Measurements from ENCODE around the gene SFT2D1. TPM values are rescaled to one million over a fixed set of nuclear protein-coding genes. Genes with fewer than 3 reads are reported as not detected.
"Not testable (repeated sequence)": the region's sequence is repeated elsewhere in the genome, so short reads cannot be mapped to it uniquely, and the experiment has no call there.

SFT2D1 gene
- total RNA-seq, 1 donor from 2014 or later, result 23.3 TPM

- no peaks in the 10 kb centered on the region for H3K27me3 ChIP-seq
- no peaks in the 10 kb centered on the region for H3K36me3 ChIP-seq
- no peak for DNase-seq (ENCODE audit: extremely low spot score in 2 of 2)
- H3K27ac ChIP-seq, result no peak overlapping the region
- H3K4me1 ChIP-seq, result peaks cover 15% of the 10 kb centered on the region
- no peak overlapping the region for H3K4me3 ChIP-seq
- intact Hi-C loops (cut with DNase I), result loop anchor here (10.0 kb wide), 1 partner anchor 51 kb away; no protein-coding TSS in a partner anchor
- H3K9me3 ChIP-seq, result no peaks in the 10 kb centered on the region
- no peak for TF ChIP-seq CTCF (IDR thresholded peaks at IDR 0.05)
- TF ChIP-seq POLR2AphosphoS5 (IDR thresholded peaks at IDR 0.05; ENCODE audit: insufficient read depth in 1 of 2, low read depth in 1 of 2), result no peak
- TF ChIP-seq POLR2A (IDR thresholded peaks at IDR 0.05), result no peak
Observed at GRCh38 chr6:166386111-166386510, 43.8 kb upstream of the SFT2D1 start.

- not testable (repeated sequence) for H3K27me3 ChIP-seq; DNase-seq (ENCODE audit: extremely low spot score in 2 of 2); H3K36me3 ChIP-seq; H3K9me3 ChIP-seq
- peak overlapping the region; percentile 91 to 95 for H3K4me3 ChIP-seq
- peak in 1 of 2 donors; percentile 17 for TF ChIP-seq POLR2AphosphoS5 (IDR thresholded peaks at IDR 0.05; ENCODE audit: insufficient read depth in 1 of 2, low read depth in 1 of 2)
- H3K4me1 ChIP-seq, result peaks cover 18% of the 10 kb centered on the region
- H3K27ac ChIP-seq, result peak overlapping the region; percentile 89
- intact Hi-C loops (cut with DNase I), result loop anchor here (5.0 to 10.0 kb wide), 2 partner anchors 49 to 243 kb away; partner anchors contain the start of gene RPS6KA2
Observed at GRCh38 chr6:166383802-166384363, 41.5 kb upstream of the SFT2D1 start.

DNA sequence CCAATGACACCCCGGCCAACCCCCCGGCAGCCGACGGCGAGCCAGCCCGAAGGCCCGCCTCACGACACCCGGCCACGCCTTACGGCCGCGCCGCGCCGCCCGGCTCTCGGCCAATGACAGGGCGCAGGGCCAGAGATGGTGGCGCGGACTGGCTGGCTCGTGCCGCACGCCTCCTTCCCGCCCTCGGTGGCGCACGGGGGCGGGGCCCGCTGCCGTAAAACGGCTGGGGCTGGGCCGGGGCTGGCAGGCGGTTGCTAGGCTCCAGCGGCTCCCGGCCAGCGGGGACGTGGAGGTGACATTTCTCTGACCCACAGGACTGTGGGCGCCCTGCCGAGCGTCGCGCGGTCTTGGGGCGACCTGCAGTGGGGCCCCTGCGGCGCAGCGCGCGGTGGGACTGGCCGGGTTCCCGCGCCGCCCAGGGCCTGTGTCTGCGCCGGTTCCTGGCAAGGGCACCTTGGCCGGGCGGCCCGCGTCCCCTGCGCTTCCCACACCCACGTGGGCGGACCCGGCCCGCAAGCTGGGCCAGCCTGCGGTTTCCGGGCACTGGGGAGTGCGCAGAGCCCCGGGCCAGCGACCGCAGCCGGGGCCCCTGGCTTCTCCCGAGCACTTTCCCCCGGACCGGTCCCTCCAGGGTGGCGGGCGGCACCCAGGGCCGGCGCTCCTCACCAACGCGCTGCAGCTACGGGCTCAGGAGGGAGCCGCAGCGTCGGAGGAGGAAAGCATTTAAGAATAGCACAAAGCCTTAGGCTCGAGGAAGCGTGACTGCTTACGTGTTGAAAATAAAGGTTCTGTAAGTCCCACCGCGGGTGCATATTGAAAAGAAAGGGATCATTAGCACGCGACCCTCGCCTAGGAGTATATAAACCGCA lies 40.8 kb upstream of the SFT2D1 start, which contains the start of gene MPC1:
MPC1 (minus strand) TSS at position 8 of the 869 bp plus-strand sequence. CDS start 64 bp downstream, outside the sequence.
- Histone ChIP-seq H3K27ac (peak within 1 kb of the TSS; percentile 89), H3K4me3 (peak within 1 kb of the TSS; percentile 91 to 95), H3K36me3 (no peaks in the 10 kb centered on the region), H3K27me3 (no peaks in the 10 kb centered on the region), H3K9me3 (no peaks in the 10 kb centered on the region), H3K4me1 (peaks cover 18% of the 10 kb centered on the region)
- peak in 1 of 2 donors; percentile 96 for DNase-seq (ENCODE audit: extremely low spot score in 2 of 2)
- no peak for TF ChIP-seq POLR2A (IDR thresholded peaks at IDR 0.05)
- peak in 1 of 2 donors; percentile 67 for TF ChIP-seq POLR2AphosphoS5 (IDR thresholded peaks at IDR 0.05; ENCODE audit: insufficient read depth in 1 of 2, low read depth in 1 of 2)
- intact Hi-C loops (cut with DNase I), result loop anchor here (5.0 to 10.0 kb wide), 2 partner anchors 48 to 244 kb away; partner anchors contain the start of gene RPS6KA2

DNA sequence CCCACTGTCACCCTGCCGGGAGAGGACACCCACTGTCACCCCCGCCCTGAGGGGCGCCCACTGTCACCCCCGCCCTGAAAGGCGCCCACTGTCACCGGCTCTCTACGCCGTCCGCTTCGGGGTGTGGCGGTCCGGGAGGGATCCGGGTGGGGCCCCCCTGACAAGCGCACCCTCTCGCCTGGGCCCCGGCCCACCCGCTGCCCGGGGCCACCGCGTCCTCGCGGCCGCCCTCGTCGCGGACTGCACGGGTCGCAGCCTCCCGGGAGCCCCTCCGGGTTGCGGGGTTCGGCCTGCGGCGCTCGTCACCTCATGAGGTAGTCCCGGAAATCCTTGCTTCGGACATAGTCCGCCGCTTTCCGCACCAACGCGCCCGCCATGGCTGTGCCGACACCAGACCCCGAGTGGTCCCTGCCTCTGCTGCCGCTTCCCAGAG lies 40.2 kb upstream of the SFT2D1 start:
- H3K36me3 ChIP-seq, result no peaks in the 10 kb centered on the region
- H3K27ac ChIP-seq, result peak overlapping the region; percentile 89
- H3K27me3 ChIP-seq, result no peaks in the 10 kb centered on the region
- H3K9me3 ChIP-seq, result no peaks in the 10 kb centered on the region
- TF ChIP-seq CTCF (IDR thresholded peaks at IDR 0.05) (no peak), POLR2A (IDR thresholded peaks at IDR 0.05) (peak in 1 of 2 donors; percentile 38)
- DNase-seq (ENCODE audit: extremely low spot score in 2 of 2), result no peak
- H3K4me1 ChIP-seq, result peaks cover 18% of the 10 kb centered on the region
- intact Hi-C loops (cut with DNase I), result loop anchor here (5.0 to 10.0 kb wide), 2 partner anchors 48 to 245 kb away; partner anchors contain the start of gene RPS6KA2
- peak overlapping the region; percentile 91 to 95 for H3K4me3 ChIP-seq

DNA sequence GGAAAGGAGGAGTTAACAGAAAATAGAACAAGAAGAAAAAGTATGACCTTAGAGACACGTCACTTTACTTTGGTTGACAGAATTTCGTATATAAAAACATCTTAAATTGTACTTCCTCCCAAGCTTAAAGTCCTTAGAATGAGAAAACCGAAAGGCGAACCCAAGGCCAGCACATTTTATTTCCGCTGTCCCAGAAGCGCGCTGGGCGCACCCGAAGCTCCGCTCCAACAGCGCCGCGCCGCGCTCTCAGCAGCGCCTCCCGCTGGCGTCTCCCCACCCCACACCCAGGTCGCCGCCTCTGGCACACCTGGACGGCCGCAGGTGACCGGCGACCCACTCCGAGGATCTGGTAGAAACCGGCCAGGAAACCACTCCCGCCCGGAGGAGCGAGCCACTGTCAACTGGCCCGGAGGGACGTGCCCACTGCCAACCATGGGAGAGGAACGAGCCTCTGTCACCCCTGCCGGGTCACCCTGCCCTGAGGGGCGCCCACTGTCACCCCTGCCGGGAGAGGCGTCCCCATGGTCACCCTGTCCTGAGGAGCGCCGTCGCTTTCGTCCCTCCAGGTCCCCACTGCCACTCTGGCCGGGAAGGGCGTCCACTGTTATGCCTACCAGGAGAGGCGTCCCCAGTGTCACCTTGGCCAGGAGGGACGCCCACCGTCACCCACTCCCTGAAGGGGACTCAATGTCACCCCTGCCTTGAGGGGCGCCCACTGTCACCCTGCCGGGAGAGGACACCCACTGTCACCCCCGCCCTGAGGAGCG lies 39.6 kb upstream of the SFT2D1 start:
- Histone ChIP-seq H3K27ac (peak overlapping the region; percentile 89), H3K27me3 (no peaks in the 10 kb centered on the region), H3K36me3 (no peaks in the 10 kb centered on the region), H3K4me3 (peak overlapping the region; percentile 91 to 95), H3K4me1 (peaks cover 18% of the 10 kb centered on the region), H3K9me3 (no peaks in the 10 kb centered on the region)
- intact Hi-C loops (cut with DNase I), result loop anchor here (5.0 to 10.0 kb wide), 2 partner anchors 47 to 245 kb away; partner anchors contain the start of gene RPS6KA2
- DNase-seq (ENCODE audit: extremely low spot score in 2 of 2), result no peak
- TF ChIP-seq POLR2AphosphoS5 (IDR thresholded peaks at IDR 0.05; ENCODE audit: insufficient read depth in 1 of 2, low read depth in 1 of 2) (peak; percentile 29 to 60), POLR2A (IDR thresholded peaks at IDR 0.05) (no peak), CTCF (IDR thresholded peaks at IDR 0.05) (peak; percentile 41 to 65 (median 52))
